H1 (cell line): ENCODE data around the gene MTR. TPM values are rescaled to one million over a fixed set of nuclear protein-coding genes. Genes with fewer than 3 reads are reported as not detected.
A peak's percentile ranks its signal among the peaks of the same experiment; 100 is the strongest.

Source experiments
- CTCF ChIA-PET: fragments of 300-600 bp; sonication (Branson Sonifier 250); formaldehyde crosslinking; loops from one replicate; lab custom pipeline; 2021; ENCODE audit not compliant: partially characterized antibody; lab: Charles Lee
- POLR2A ChIA-PET: fragments of 300-600 bp; sonication (Branson Sonifier 250); formaldehyde crosslinking; loops from one replicate; lab custom pipeline; 2021; ENCODE audit warnings: inconsistent platforms; ENCODE audit not compliant: partially characterized antibody; lab: Charles Lee
- DNase-seq, 2 experiments: peaks; one replicate each; pipeline versions ENCODE4 v3.0.0 to v3.0.0-alpha.2; 2010 to 2022; ENCODE audit warnings: low spot score in 2 of 2, low read depth in 1 of 2, mixed read lengths in 1 of 2
- FAIRE-seq: peaks from 2 replicates; lab custom pipeline; 2011; peaks lifted over from hg19 to GRCh38; lab: Jason Lieb, UNC
- H2AFZ ChIP-seq: 2 replicates; pipeline ENCODE4 v1.8.1; 2012; ENCODE audit warnings: low read length, inconsistent platforms
- H2AK5ac ChIP-seq: 2 replicates; pipeline ENCODE4 v1.6.1; 2013; ENCODE audit warnings: low read depth, low read length
- H2BK120ac ChIP-seq: replicated peaks from 2 replicates; pipeline ENCODE3; 2013; ENCODE audit warnings: low read depth, low read length, inconsistent platforms
- H2BK12ac ChIP-seq: 2 replicates; pipeline ENCODE4 v1.6.1; 2013; ENCODE audit warnings: low read depth, low read length
- H2BK15ac ChIP-seq: 2 replicates; pipeline ENCODE4 v1.6.1; 2013; ENCODE audit warnings: low read length
- H2BK20ac ChIP-seq: 2 replicates; pipeline ENCODE4 v1.6.1; 2013; ENCODE audit warnings: low read length
- H2BK5ac ChIP-seq: 2 replicates; pipeline ENCODE4 v1.6.1; 2013; ENCODE audit warnings: low read depth, low read length
- H3K14ac ChIP-seq: 2 replicates; pipeline ENCODE4 v1.6.1; 2013; ENCODE audit warnings: inconsistent platforms; ENCODE audit not compliant: insufficient read length
- H3K18ac ChIP-seq: 2 replicates; pipeline ENCODE4 v1.6.1; 2013; ENCODE audit warnings: low read length; ENCODE audit errors: extremely low read depth
- H3K23ac ChIP-seq: 2 replicates; pipeline ENCODE4 v1.6.1; 2013; ENCODE audit warnings: inconsistent platforms; ENCODE audit not compliant: insufficient read length
- H3K23me2 ChIP-seq: 2 replicates; pipeline ENCODE4 v1.6.1; 2013; ENCODE audit warnings: low read depth, low read length
- H3K27ac ChIP-seq: 2 replicates; pipeline ENCODE4 v1.6.1; 2011; ENCODE audit warnings: low read depth, low read length, inconsistent platforms
- H3K27me3 ChIP-seq, 4 experiments: replicated peaks in 1 of 4; 1 replicate in 1 of 4; 2 replicates in 3 of 4; pipeline versions ENCODE4 v1.6.1 to v1.8.1; 2011 to 2013; ENCODE audit warnings: low read length in 3 of 4, mild to moderate bottlenecking in 3 of 4, inconsistent platforms in 2 of 4, mixed read lengths in 2 of 4, moderate library complexity in 1 of 4; ENCODE audit not compliant: control insufficient read depth in 3 of 4, insufficient read depth in 3 of 4; ENCODE audit errors: extremely low read depth in 1 of 4
- H3K36me3 ChIP-seq, 4 experiments: 2 replicates each; pipeline versions ENCODE4 v1.6.1 to v1.8.1; 2011 to 2013; ENCODE audit warnings: mild to moderate bottlenecking in 4 of 4, low read length in 3 of 4, moderate library complexity in 2 of 4, control low read depth in 1 of 4, inconsistent platforms in 1 of 4; ENCODE audit not compliant: insufficient read depth in 4 of 4, control insufficient read depth in 2 of 4
- H3K4ac ChIP-seq: replicated peaks from 2 replicates; pipeline ENCODE3; 2013; ENCODE audit warnings: low read length, low read depth, mixed read lengths, inconsistent platforms; ENCODE audit not compliant: insufficient read length
- H3K4me1 ChIP-seq, 4 experiments: replicated peaks in 1 of 4; 1 replicate in 1 of 4; 2 replicates in 3 of 4; pipeline versions ENCODE4 v1.6.1 to v1.8.1; 2011 to 2013; ENCODE audit warnings: low read length in 3 of 4, inconsistent platforms in 2 of 4, mixed read lengths in 1 of 4; ENCODE audit not compliant: insufficient read depth in 4 of 4, control insufficient read depth in 3 of 4
- H3K4me2 ChIP-seq, 2 experiments: 2 replicates each; pipeline versions ENCODE4 v1.6.1 to v1.8.1; 2011 to 2013; ENCODE audit warnings: low read depth in 2 of 2, low read length in 2 of 2, control low read depth in 1 of 2, inconsistent platforms in 1 of 2, mild to moderate bottlenecking in 1 of 2; ENCODE audit not compliant: insufficient read depth in 1 of 2
- H3K4me3 ChIP-seq, 4 experiments: fragments of 200-600, 300-600 bp in 1 of 4; sonication (generic), shearing (Covaris generic), sonication (Bioruptor Twin) in 1 of 4; 2 replicates each; pipeline versions ENCODE4 v1.5.1 to v1.8.1; 2011 to 2016; ENCODE audit warnings: low read length in 4 of 4, low read depth in 3 of 4, control low read depth in 2 of 4, inconsistent platforms in 2 of 4, mild to moderate bottlenecking in 2 of 4, mixed read lengths in 1 of 4, moderate library complexity in 1 of 4; ENCODE audit not compliant: insufficient read depth in 2 of 4; ENCODE audit errors: extremely low read depth in 1 of 4
- H3K56ac ChIP-seq: replicated peaks from 2 replicates; pipeline ENCODE3; 2013; ENCODE audit warnings: low read depth, mild to moderate bottlenecking, mixed read lengths, low read length, inconsistent platforms; ENCODE audit not compliant: insufficient read length
- H3K79me1 ChIP-seq: 2 replicates; pipeline ENCODE4 v1.6.1; 2013; ENCODE audit warnings: low read depth, low read length, control low read depth
- H3K79me2 ChIP-seq, 2 experiments: 2 replicates each; pipeline versions ENCODE4 v1.6.1 to v1.8.1; 2012 to 2013; ENCODE audit warnings: low read length in 2 of 2, mild to moderate bottlenecking in 2 of 2, inconsistent platforms in 1 of 2; ENCODE audit not compliant: insufficient read depth in 2 of 2, control insufficient read depth in 1 of 2
- H3K9ac ChIP-seq, 4 experiments: replicated peaks in 1 of 4; 1 replicate in 1 of 4; 2 replicates in 3 of 4; pipeline versions ENCODE4 v1.6.1 to v1.8.1; 2011 to 2013; ENCODE audit warnings: low read depth in 3 of 4, low read length in 3 of 4, control low read depth in 2 of 4, mild to moderate bottlenecking in 2 of 4, moderate library complexity in 2 of 4, inconsistent platforms in 1 of 4; ENCODE audit errors: extremely low read depth in 1 of 4
- H3K9me3 ChIP-seq, 2 experiments: 2 replicates each; pipeline versions ENCODE4 v1.6.1 to v1.8.1; 2012 to 2013; ENCODE audit warnings: mild to moderate bottlenecking in 2 of 2, moderate library complexity in 2 of 2, control low read depth in 1 of 2, inconsistent platforms in 1 of 2, low read depth in 1 of 2, low read length in 1 of 2, mixed read lengths in 1 of 2; ENCODE audit not compliant: insufficient read depth in 2 of 2
- H4K20me1 ChIP-seq, 2 experiments: replicated peaks in 1 of 2; 2 replicates each; pipeline versions ENCODE3 to v1.8.1; 2011 to 2013; ENCODE audit warnings: inconsistent platforms in 2 of 2, low read length in 2 of 2, mild to moderate bottlenecking in 1 of 2; ENCODE audit not compliant: insufficient read depth in 2 of 2, control insufficient read depth in 1 of 2
- H4K5ac ChIP-seq: 2 replicates; pipeline ENCODE4 v1.6.1; 2013; ENCODE audit warnings: low read length, low read depth, mixed read lengths, inconsistent platforms; ENCODE audit not compliant: insufficient read length
- H4K8ac ChIP-seq: 2 replicates; pipeline ENCODE4 v1.8.0; 2013; ENCODE audit warnings: mild to moderate bottlenecking, moderate library complexity, low read length, inconsistent platforms; ENCODE audit not compliant: insufficient read depth; ENCODE audit errors: extremely low read depth
- H4K91ac ChIP-seq: replicated peaks from 2 replicates; pipeline ENCODE3; 2013; ENCODE audit warnings: low read length, mixed read lengths, inconsistent platforms; ENCODE audit not compliant: insufficient read length
- GABPA ChIP-seq: IDR thresholded peaks from 2 replicates; pipeline ENCODE4 v1.6.1; 2011; ENCODE audit warnings: mild to moderate bottlenecking, low read length, moderate library complexity, borderline replicate concordance; ENCODE audit not compliant: insufficient read depth
- SRF ChIP-seq: IDR thresholded peaks from 2 replicates; pipeline ENCODE4 v1.6.1; 2011; ENCODE audit warnings: mild to moderate bottlenecking, low read depth, low read length, moderate library complexity
- WGBS, 2 experiments: shearing (Covaris generic) in 1 of 2; methylation state at CpG; one replicate each; pipeline versions ENCODE4 v1.1.6 to v1.1.7; 2013 to 2015; ENCODE audit warnings: low lambda C conversion rate in 2 of 2, mixed read lengths in 2 of 2, inconsistent platforms in 1 of 2, low coverage in 1 of 2, missing lambda C conversion rate in 1 of 2; ENCODE audit not compliant: insufficient replicate concordance in 2 of 2, insufficient coverage in 1 of 2, insufficient read length in 1 of 2; ENCODE audit errors: extremely low coverage in 1 of 2, missing lambda C conversion rate in 1 of 2; 5-methylcytosine and 5-hydroxymethylcytosine counted together
- polyA plus RNA-seq, 7 experiments: library from polyadenylated mRNA; depleted of rRNA in 3 of 7; stranded (reverse) in 5 of 7; unstranded in 2 of 7; fragments of >200 nt in 5 of 7; fragments of 200-250 nt in 2 of 7; gene quantifications; 1 replicate in 5 of 7; 2 replicates in 1 of 7; 4 replicates in 1 of 7; pipeline versions ENCODE4 v1.2.1 to v1.2.3, GENCODE V29; 2011 to 2013; ENCODE audit warnings: missing spikeins in 2 of 7, mixed read lengths in 2 of 7
- total RNA-seq: library from RNA; stranded (reverse); fragmentation: NEBNext Ultra II Directional; extraction: Animal tissue kit (Norgen Biotek cat#: 25700); gene quantifications from 2 replicates; pipeline ENCODE4 v1.2.1, GENCODE V29; 2021

The MTR gene
- total and polyA plus RNA-seq, 2 of the 8 experiments (the other 6 are each of a cell fraction or from before 2014, with no cell fraction given), result 4.8 to 27.4 TPM

DNA sequence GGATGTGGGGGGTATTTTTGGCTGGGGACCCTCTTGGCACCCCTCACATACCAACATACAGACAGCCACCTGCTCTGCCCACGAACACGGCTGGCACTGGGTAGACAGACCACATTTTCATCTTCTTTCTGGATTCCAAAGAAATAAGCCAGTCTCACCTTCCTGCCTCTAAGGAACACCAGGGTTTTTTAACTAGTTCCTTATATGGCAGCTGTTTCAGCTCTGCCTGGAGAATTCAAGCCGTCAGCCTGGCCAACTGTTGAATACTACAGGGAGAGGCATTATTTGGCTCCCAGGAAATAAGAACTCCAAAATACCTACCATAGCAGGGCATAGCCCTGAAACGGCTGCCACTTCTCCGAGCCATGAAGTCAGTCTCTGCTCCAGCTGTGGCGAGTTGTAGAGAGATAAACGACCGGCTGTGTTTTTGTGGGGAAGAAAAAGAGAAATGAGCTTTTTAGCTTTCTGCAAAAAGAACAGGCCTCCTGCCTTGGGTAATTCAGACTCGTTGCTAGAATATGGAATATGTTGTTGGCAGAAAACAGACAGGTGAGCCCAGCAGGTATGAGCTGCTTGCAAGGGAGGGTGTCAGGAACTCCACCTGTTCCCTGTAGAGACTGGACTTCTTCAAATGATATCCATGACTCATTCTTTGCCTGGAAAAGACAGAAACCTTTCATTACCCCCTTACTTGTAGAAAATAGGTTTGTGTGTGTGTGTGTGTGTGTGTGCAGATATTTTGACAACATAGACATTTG lies 157.3 kb downstream of the MTR start:
- Histone ChIP-seq H4K8ac (no peak overlapping the region), H3K23ac (no peak overlapping the region), H3K79me2 (no peaks in the 10 kb centered on the region; a peak in 1 of 4 replicates), H3K14ac (no peak overlapping the region), H3K18ac (no peak overlapping the region), H3K4me1 (peaks cover 0 to 12% (median 4%) of the 10 kb centered on the region in 4 experiments; a peak in 5 of 7 replicates), H3K27me3 (no peaks in the 10 kb centered on the region), H3K4ac (no peak overlapping the region), H4K5ac (no peak overlapping the region), H2BK5ac (no peak overlapping the region), H3K56ac (no peak overlapping the region), H2AK5ac (no peak overlapping the region), H4K91ac (no peak overlapping the region), H3K9me3 (no peaks in the 10 kb centered on the region), H3K36me3 (no peaks in the 10 kb centered on the region), H2AFZ (0 out of 2 replicates have a peak overlapping the region, but pooled peaks have one; percentile 5), H2BK20ac (peak overlapping the region; percentile 18; the same call in 1 of the 2 replicates), H3K27ac (no peak overlapping the region), H2BK15ac (no peak overlapping the region), H3K23me2 (no peaks in the 10 kb centered on the region), H2BK12ac (no peak overlapping the region), H3K4me3 (no peak overlapping the region), H3K79me1 (no peaks in the 10 kb centered on the region), H4K20me1 (no peaks in the 10 kb centered on the region), H3K9ac (no peak overlapping the region), H2BK120ac (no peak overlapping the region), H3K4me2 (no peak overlapping the region)
- DNase-seq (peak in 1 of 2 experiments; percentile 15), FAIRE-seq (no peak)
- 78% methylated on average over 9 of the region's 9 CpGs; no CpG with 5 or more reads in 1 of the 2 experiments for WGBS, 2 experiments
- peak; percentile 75 for TF ChIP-seq SRF
- no peak for TF ChIP-seq GABPA
- ChIA-PET POLR2A (no interaction called here), CTCF (interaction anchor here (0.7 to 1.3 kb wide), 3 partner anchors 10 to 174 kb away, joined by 3 read pairs; no protein-coding TSS in a partner anchor)
